Uterus (tissue), 4 donors: Measurements from ENCODE around the gene RAC2. TPM values are rescaled to one million over a fixed set of nuclear protein-coding genes. Genes with fewer than 3 reads are reported as not detected.

Experiments used
- DNase-seq, 2 donors: peaks; one replicate each; pipeline ENCODE4 v3.0.0-alpha.2; 2019 to 2020
- H3K27ac ChIP-seq, 2 donors: fragments of 200-600 bp; sonication (generic); 1 replicate in 1 of 2; 2 replicates in 1 of 2; pipeline ENCODE4 v1.5.1; 2016 to 2018
- H3K27me3 ChIP-seq, 2 donors: fragments of 200-600 bp; sonication (generic); one replicate each; pipeline ENCODE4 v1.5.1; 2018 to 2019; ENCODE audit warnings: control low read depth in 1 of 2
- H3K36me3 ChIP-seq, 2 donors: fragments of 200-600 bp; sonication (generic); one replicate each; pipeline ENCODE4 v1.5.1; 2019; ENCODE audit warnings: control low read depth in 1 of 2
- H3K4me1 ChIP-seq, 2 donors: fragments of 200-600 bp; sonication (generic); one replicate each; pipeline ENCODE4 v1.5.1; 2018 to 2019; ENCODE audit warnings: control low read depth in 1 of 2
- H3K4me3 ChIP-seq, 2 donors: fragments of 200-600 bp; sonication (generic); 1 replicate in 1 of 2; 2 replicates in 1 of 2; pipeline ENCODE4 v1.5.1; 2018 to 2019; ENCODE audit warnings: mild to moderate bottlenecking in 1 of 2
- H3K9me3 ChIP-seq, 2 donors: fragments of 200-600 bp; sonication (generic); one replicate each; pipeline ENCODE4 v1.5.1; 2019; ENCODE audit warnings: control low read depth in 1 of 2
- CTCF ChIP-seq, 4 experiments: fragments of 200-600 bp in 2 of 4; fragments of 450-650 bp in 2 of 4; sonication (generic) in 2 of 4; IDR thresholded peaks; one replicate each; pipeline ENCODE4 v1.5.1; 2016 to 2019; ENCODE audit warnings: antibody characterized with exemption in 4 of 4, mild to moderate bottlenecking in 2 of 4, moderate library complexity in 1 of 4
- POLR2A ChIP-seq, 2 donors: fragments of 450-650 bp; IDR thresholded peaks; one replicate each; pipeline ENCODE4 v1.6.1; 2016; ENCODE audit warnings: antibody characterized with exemption in 2 of 2, mild to moderate bottlenecking in 1 of 2, moderate library complexity in 1 of 2
- intact Hi-C: fragments of 100-400 bp; cut with DNase I; formaldehyde crosslinking; loops from one replicate; pipeline ENCODE4 v1.15.1; 2023; ENCODE audit warnings: low total_unique reads
- total RNA-seq, 4 donors: library from RNA; depleted of rRNA in 3 of 4; stranded (reverse); fragments of >200 nt in 3 of 4; gene quantifications; one replicate each; pipeline versions ENCODE4 v1.1.0 to v1.2.4, GENCODE V29; 2014 to 2023
- donor health status: DM: yes; HTN: yes; CAD: no.

The RAC2 gene
- total RNA-seq, 4 donors from 2014 or later, result 2.4 to 6.7 (median 4.5) TPM

GRCh38 chr22:37192204-37192603 is 51.9 kb downstream of the RAC2 start:
- TF ChIP-seq POLR2A (IDR thresholded peaks at IDR 0.05), result no peak
- TF ChIP-seq CTCF (IDR thresholded peaks at IDR 0.05), result no peak
- H3K36me3 ChIP-seq, result no peaks in the 10 kb centered on the region
- DNase-seq, result no peak
- no peak overlapping the region for H3K4me3 ChIP-seq
- no peaks in the 10 kb centered on the region for H3K27me3 ChIP-seq
- no peaks in the 10 kb centered on the region for H3K9me3 ChIP-seq
- intact Hi-C loops, result no loop called here
- H3K4me1 ChIP-seq, result peaks cover 17 to 27% of the 10 kb centered on the region in 2 donors
- H3K27ac ChIP-seq, result peak overlapping the region in 1 of 2 donors; percentile 96

- intact Hi-C loops, result no loop called here
- TF ChIP-seq POLR2A (IDR thresholded peaks at IDR 0.05) (no peak), CTCF (IDR thresholded peaks at IDR 0.05) (no peak)
- Histone ChIP-seq H3K27ac (no peak overlapping the region), H3K36me3 (no peaks in the 10 kb centered on the region), H3K4me3 (no peak overlapping the region), H3K27me3 (no peaks in the 10 kb centered on the region), H3K4me1 (peaks cover 12 to 25% of the 10 kb centered on the region in 2 donors), H3K9me3 (no peaks in the 10 kb centered on the region)
- DNase-seq, result no peak
These were observed 53.7 kb downstream of the RAC2 start for GRCh38 chr22:37190262-37190780.

GRCh38 chr22:37188901-37189466 is 55.1 kb downstream of the RAC2 start:
- intact Hi-C loops, result no loop called here
- Histone ChIP-seq H3K27me3 (no peaks in the 10 kb centered on the region), H3K36me3 (no peaks in the 10 kb centered on the region), H3K27ac (peak overlapping the region; percentile 93 to 96), H3K4me3 (no peak overlapping the region), H3K9me3 (no peaks in the 10 kb centered on the region), H3K4me1 (peaks cover 12 to 25% of the 10 kb centered on the region in 2 donors)
- TF ChIP-seq CTCF (IDR thresholded peaks at IDR 0.05), result no peak
- peak in 1 of 2 donors; percentile 28 for TF ChIP-seq POLR2A (IDR thresholded peaks at IDR 0.05)
- no peak for DNase-seq

- peak; percentile 57 to 62 for DNase-seq
- peak within 1 kb of the TSS; percentile 32 to 37 for H3K4me3 ChIP-seq
- H3K36me3 ChIP-seq, result no peaks in the 10 kb centered on the region
- intact Hi-C loops, result no loop called here
- H3K27me3 ChIP-seq, result no peaks in the 10 kb centered on the region
- H3K27ac ChIP-seq, result peak within 1 kb of the TSS; percentile 93 to 96
- TF ChIP-seq CTCF (IDR thresholded peaks at IDR 0.05), result no peak
- H3K4me1 ChIP-seq, result peaks cover 11 to 17% of the 10 kb centered on the region in 2 donors
- no peaks in the 10 kb centered on the region for H3K9me3 ChIP-seq
These were observed 55.9 kb downstream of the RAC2 start, which contains the start of gene C1QTNF6 for GRCh38 chr22:37187891-37188761. Gene C1QTNF6, minus strand, starts transcription at chr22:37188247. Its CDS starts 34 bp downstream, at chr22:37188213.

GRCh38 chr22:37187552-37187890 is 56.5 kb downstream of the RAC2 start:
- intact Hi-C loops, result no loop called here
- H3K27ac ChIP-seq, result peak overlapping the region; percentile 93 to 96
- H3K4me1 ChIP-seq, result peaks cover 7 to 15% of the 10 kb centered on the region in 2 donors
- peak overlapping the region; percentile 32 to 37 for H3K4me3 ChIP-seq
- H3K36me3 ChIP-seq, result no peaks in the 10 kb centered on the region
- H3K27me3 ChIP-seq, result no peaks in the 10 kb centered on the region
- TF ChIP-seq POLR2A (IDR thresholded peaks at IDR 0.05) (no peak), CTCF (IDR thresholded peaks at IDR 0.05) (no peak)
- DNase-seq, result peak; percentile 38 to 52
- no peaks in the 10 kb centered on the region for H3K9me3 ChIP-seq
